Hepatocyte (in vitro differentiated cells): ENCODE measurements around the gene IKZF1.

Source experiments
- CTCF ChIP-seq: fragments of 200-600 bp; sonication (generic); IDR thresholded peaks from 2 replicates; pipeline ENCODE4 v1.5.1; 2016; ENCODE audit warnings: antibody characterized with exemption, mild to moderate bottlenecking; ENCODE audit not compliant: poor library complexity
- EZH2 ChIP-seq: fragments of 200-600 bp; sonication (generic); IDR thresholded peaks from 2 replicates; pipeline ENCODE4 v1.6.1; 2016; ENCODE audit warnings: antibody characterized with exemption, mild to moderate bottlenecking, borderline replicate concordance
- EZH2phosphoT487 ChIP-seq: fragments of 200-600 bp; sonication (generic); IDR thresholded peaks from one replicate; pipeline ENCODE4 v1.6.1; 2018; ENCODE audit warnings: antibody characterized with exemption, mild to moderate bottlenecking, low read depth, moderate library complexity; ENCODE audit not compliant: unreplicated experiment, severe bottlenecking

DNA sequence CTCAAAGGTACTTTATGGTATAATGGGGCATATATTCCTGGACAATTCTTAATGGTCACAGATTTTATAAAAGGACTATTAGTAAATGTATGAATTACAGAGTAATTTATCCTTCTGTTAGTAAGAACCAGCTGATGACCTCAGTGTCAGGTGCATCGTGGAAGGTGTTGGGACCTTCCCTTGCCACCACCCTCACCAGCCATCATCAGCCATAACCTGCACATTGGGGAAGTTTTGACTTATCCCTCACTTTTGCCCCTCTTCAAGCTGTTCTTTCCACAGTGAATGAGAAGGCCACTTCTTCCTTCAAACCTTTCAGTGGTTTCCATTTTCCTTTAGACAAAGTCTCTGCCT lies 93.4 kb downstream of the IKZF1 start:
- TF ChIP-seq CTCF (no peak), EZH2phosphoT487 (no peak), EZH2 (no peak)
